HepG2 (cell line): ENCODE measurements around the gene SLX9. TPM values are rescaled to one million over a fixed set of nuclear protein-coding genes. Genes with fewer than 3 reads are reported as not detected.

ENCODE experiments used
- KLF9 ChIP-seq: IDR thresholded peaks from 2 replicates; pipeline ENCODE4 v1.6.1; 2016; ENCODE audit warnings: low read depth
- PAF1 ChIP-seq: IDR thresholded peaks from 2 replicates; pipeline ENCODE4 v1.6.1; 2016; ENCODE audit warnings: missing genetic modification reagents, missing compliant biosample characterization
- PHF21A ChIP-seq: sonication (generic); formaldehyde crosslinking; IDR thresholded peaks from 2 replicates; pipeline ENCODE4 v1.5.0; 2020; ENCODE audit warnings: mild to moderate bottlenecking, missing genetic modification reagents
- RFX5 ChIP-seq: IDR thresholded peaks from 2 replicates; pipeline ENCODE4 v1.6.1; 2011; ENCODE audit warnings: low read depth, low read length, improper control_type of control experiment
- ZMYM3 ChIP-seq: sonication (generic); formaldehyde crosslinking; IDR thresholded peaks from 2 replicates; pipeline ENCODE4 v1.5.1; 2020; ENCODE audit warnings: mild to moderate bottlenecking, missing genetic modification reagents
- ZNF101 ChIP-seq: sonication (generic); formaldehyde crosslinking; IDR thresholded peaks from 2 replicates; pipeline ENCODE4 v1.4.0; 2020; ENCODE audit warnings: mild to moderate bottlenecking, low read depth, missing genetic modification reagents, borderline replicate concordance
- ZNF121 ChIP-seq: sonication (generic); formaldehyde crosslinking; IDR thresholded peaks from 2 replicates; pipeline ENCODE4 v1.5.0; 2020; ENCODE audit warnings: mild to moderate bottlenecking, missing genetic modification reagents
- ZNF207 ChIP-seq: fragments of 450-650 bp; IDR thresholded peaks from 2 replicates; pipeline ENCODE4 v1.6.1; 2016; ENCODE audit warnings: antibody characterized with exemption, borderline replicate concordance
- ZNF256 ChIP-seq: sonication (generic); formaldehyde crosslinking; conservative IDR thresholded peaks from 2 replicates; pipeline ENCODE4 v1.4.0; 2020; ENCODE audit warnings: missing genetic modification reagents
- ZNF318 ChIP-seq: sonication (generic); formaldehyde crosslinking; IDR thresholded peaks from 2 replicates; pipeline ENCODE4 v1.4.0; 2020; ENCODE audit warnings: mild to moderate bottlenecking, missing genetic modification reagents
- ZNF350 ChIP-seq: sonication (generic); formaldehyde crosslinking; IDR thresholded peaks from 2 replicates; pipeline ENCODE4 v1.4.0; 2020; ENCODE audit warnings: mild to moderate bottlenecking, low read depth, missing genetic modification reagents, borderline replicate concordance
- ZNF574 ChIP-seq: sonication (generic); formaldehyde crosslinking; IDR thresholded peaks from 2 replicates; pipeline ENCODE4 v1.4.0; 2020; ENCODE audit warnings: missing genetic modification reagents
- ZNF776 ChIP-seq: sonication (generic); formaldehyde crosslinking; IDR thresholded peaks from 2 replicates; pipeline ENCODE4 v1.4.0; 2020; ENCODE audit warnings: mild to moderate bottlenecking, missing genetic modification reagents
- polyA plus RNA-seq, 8 experiments: library from polyadenylated mRNA; depleted of rRNA in 3 of 8; stranded (reverse) in 7 of 8; unstranded in 1 of 8; fragments of >200 nt; fragmentation: Illumina TruSeq in 4 of 8; extraction: Trizol in 4 of 8; gene quantifications; 2 replicates each; pipeline versions ENCODE4 v1.2.1 to v1.2.3, GENCODE V29; 2011 to 2016; ENCODE audit warnings: low read depth in 4 of 8, missing spikeins in 1 of 8, mixed read lengths in 1 of 8; ENCODE audit not compliant: insufficient read depth in 1 of 8
- total RNA-seq, 5 experiments: library from RNA; depleted of rRNA; stranded (reverse); fragments of >200 nt; fragmentation: Illumina TruSeq; extraction: Trizol; gene quantifications; 2 replicates each; pipeline ENCODE4 v1.2.3, GENCODE V29; 2016; ENCODE audit warnings: low read depth in 1 of 5
- TF ChIP-seq, protein P1 (sequence below): sonication (generic); formaldehyde crosslinking; IDR thresholded peaks from 2 replicates; pipeline ENCODE4 v1.4.0; 2020; ENCODE audit warnings: mild to moderate bottlenecking, missing genetic modification reagents
- TF ChIP-seq, protein P2 (sequence below): sonication (generic); formaldehyde crosslinking; IDR thresholded peaks from 2 replicates; pipeline ENCODE4 v1.5.0; 2020; ENCODE audit warnings: missing genetic modification reagents

Gene SLX9
- total and polyA plus RNA-seq, 2 of the 13 experiments (the other 11 are each of a cell fraction or from before 2014, with no cell fraction given): 21.0 to 47.1 TPM

GRCh38 chr21:44911384-44912157, 28.3 kb upstream of the SLX9 start (continued):
- TF ChIP-seq ZNF318 (0 out of 2 replicates have a peak, but pooled peaks have one; percentile 76), PAF1 (CRISPR knock-in tag) (no peak), RFX5 (no peak), ZNF256 (no peak), KLF9 (CRISPR knock-in tag) (no peak), ZNF101 (no peak), ZNF207 (no peak), ZNF776 (no peak), PHF21A (CRISPR knock-in tag) (peak; percentile 55; the same call in 1 of the 2 replicates), ZNF121 (CRISPR knock-in tag) (0 out of 2 replicates have a peak, but pooled peaks have one; percentile 28), ZNF350 (CRISPR knock-in tag) (no peak; the same call in 1 of the 2 replicates), ZMYM3 (CRISPR knock-in tag) (0 out of 2 replicates have a peak, but pooled peaks have one; percentile 37), ZNF574 (no peak)
- TF ChIP-seq, protein P1, sequence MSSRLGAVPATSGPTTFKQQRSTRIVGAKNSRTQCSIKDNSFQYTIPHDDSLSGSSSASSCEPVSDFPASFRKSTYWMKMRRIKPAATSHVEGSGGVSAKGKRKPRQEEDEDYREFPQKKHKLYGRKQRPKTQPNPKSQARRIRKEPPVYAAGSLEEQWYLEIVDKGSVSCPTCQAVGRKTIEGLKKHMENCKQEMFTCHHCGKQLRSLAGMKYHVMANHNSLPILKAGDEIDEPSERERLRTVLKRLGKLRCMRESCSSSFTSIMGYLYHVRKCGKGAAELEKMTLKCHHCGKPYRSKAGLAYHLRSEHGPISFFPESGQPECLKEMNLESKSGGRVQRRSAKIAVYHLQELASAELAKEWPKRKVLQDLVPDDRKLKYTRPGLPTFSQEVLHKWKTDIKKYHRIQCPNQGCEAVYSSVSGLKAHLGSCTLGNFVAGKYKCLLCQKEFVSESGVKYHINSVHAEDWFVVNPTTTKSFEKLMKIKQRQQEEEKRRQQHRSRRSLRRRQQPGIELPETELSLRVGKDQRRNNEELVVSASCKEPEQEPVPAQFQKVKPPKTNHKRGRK (CRISPR knock-in tag): no peak
- TF ChIP-seq, protein P2, sequence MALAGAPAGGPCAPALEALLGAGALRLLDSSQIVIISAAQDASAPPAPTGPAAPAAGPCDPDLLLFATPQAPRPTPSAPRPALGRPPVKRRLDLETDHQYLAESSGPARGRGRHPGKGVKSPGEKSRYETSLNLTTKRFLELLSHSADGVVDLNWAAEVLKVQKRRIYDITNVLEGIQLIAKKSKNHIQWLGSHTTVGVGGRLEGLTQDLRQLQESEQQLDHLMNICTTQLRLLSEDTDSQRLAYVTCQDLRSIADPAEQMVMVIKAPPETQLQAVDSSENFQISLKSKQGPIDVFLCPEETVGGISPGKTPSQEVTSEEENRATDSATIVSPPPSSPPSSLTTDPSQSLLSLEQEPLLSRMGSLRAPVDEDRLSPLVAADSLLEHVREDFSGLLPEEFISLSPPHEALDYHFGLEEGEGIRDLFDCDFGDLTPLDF (CRISPR knock-in tag): no peak
